Endothelial cell of umbilical vein (primary cell): ENCODE measurements around the gene FYN. TPM values are rescaled to one million over a fixed set of nuclear protein-coding genes. Genes with fewer than 3 reads are reported as not detected.

Source experiments
- BruUV-seq: library from RNA; stranded (reverse); fragments of 400-500 nt; replicated peaks from 2 replicates; lab custom pipeline; 2021; lab: Mats Ljungman, UMichigan
- CTCF ChIA-PET: fragments of 300-600, 350-600 bp; sonication (Branson Sonifier 250); formaldehyde crosslinking; loops from one replicate; lab custom pipeline; 2021; ENCODE audit warnings: antibody characterized with exemption, inconsistent platforms; lab: Charles Lee
- POLR2A ChIA-PET: fragments of 300-600, 350-600 bp; sonication (Branson Sonifier 250); formaldehyde crosslinking; loops from one replicate; lab custom pipeline; 2021; ENCODE audit warnings: antibody characterized with exemption, inconsistent platforms; lab: Charles Lee
- DNase-seq: peaks from one replicate; pipeline ENCODE4 v3.0.0-alpha.2; 2011; ENCODE audit warnings: low read depth, low spot score
- FAIRE-seq: peaks from 2 replicates; lab custom pipeline; 2011; peaks lifted over from hg19 to GRCh38; lab: Jason Lieb, UNC
- H2AFZ ChIP-seq: 2 replicates; pipeline ENCODE4 v1.6.0; 2012; ENCODE audit warnings: low read depth, low read length, control low read depth, inconsistent platforms
- H3K27ac ChIP-seq: 2 replicates; pipeline ENCODE4 v1.5.1; 2011; ENCODE audit warnings: low read depth, mild to moderate bottlenecking, control low read depth, low read length, moderate library complexity; ENCODE audit not compliant: insufficient read depth
- H3K27me3 ChIP-seq, 2 experiments: 2 replicates each; pipeline versions ENCODE4 v1.6.0 to v1.6.1; 2011; ENCODE audit warnings: low read length in 2 of 2, mixed read lengths in 1 of 2; ENCODE audit not compliant: control insufficient read depth in 2 of 2, insufficient read depth in 2 of 2
- H3K36me3 ChIP-seq, 2 experiments: 2 replicates in 1 of 2; 3 replicates in 1 of 2; pipeline ENCODE4 v1.5.1; 2011; ENCODE audit warnings: low read length in 2 of 2, mild to moderate bottlenecking in 1 of 2, moderate library complexity in 1 of 2; ENCODE audit not compliant: control insufficient read depth in 2 of 2, insufficient read depth in 2 of 2; ENCODE audit errors: extremely low read depth in 1 of 2
- H3K4me1 ChIP-seq: 3 replicates; pipeline ENCODE4 v1.5.1; 2011; ENCODE audit warnings: mild to moderate bottlenecking, low read length; ENCODE audit not compliant: control insufficient read depth, insufficient read depth; ENCODE audit errors: extremely low read depth
- H3K4me2 ChIP-seq: 2 replicates; pipeline ENCODE4 v1.6.1; 2011; ENCODE audit warnings: low read length, control low read depth, mixed read lengths; ENCODE audit not compliant: insufficient read depth
- H3K4me3 ChIP-seq, 3 experiments: fragments of 200-600 bp in 1 of 3; sonication (generic), shearing (Covaris generic) in 1 of 3; replicated peaks in 1 of 3; 2 replicates each; pipeline ENCODE4 v1.5.1; 2011 to 2016; ENCODE audit warnings: control low read depth in 3 of 3, low read length in 3 of 3, mild to moderate bottlenecking in 2 of 3, inconsistent platforms in 1 of 3, low read depth in 1 of 3, moderate library complexity in 1 of 3; ENCODE audit not compliant: insufficient read depth in 1 of 3
- H3K79me2 ChIP-seq: 2 replicates; pipeline ENCODE4 v1.6.0; 2012; ENCODE audit warnings: low read length, inconsistent platforms; ENCODE audit not compliant: control insufficient read depth, insufficient read depth
- H3K9ac ChIP-seq: replicated peaks from 2 replicates; pipeline ENCODE3; 2011; ENCODE audit warnings: low read length, control low read depth; ENCODE audit not compliant: insufficient read depth; ENCODE audit errors: extremely low read depth
- H3K9me1 ChIP-seq: replicated peaks from 3 replicates; pipeline ENCODE4 v1.6.0; 2011; ENCODE audit warnings: mild to moderate bottlenecking, low read length; ENCODE audit not compliant: control insufficient read depth, insufficient read depth; ENCODE audit errors: extremely low read depth
- H3K9me3 ChIP-seq: replicated peaks from 2 replicates; pipeline ENCODE4 v1.5.1; 2012; ENCODE audit warnings: low read length, inconsistent platforms; ENCODE audit not compliant: control insufficient read depth, insufficient read depth
- H4K20me1 ChIP-seq: replicated peaks from 2 replicates; pipeline ENCODE3; 2011; ENCODE audit warnings: mild to moderate bottlenecking, low read length; ENCODE audit not compliant: control insufficient read depth, insufficient read depth; ENCODE audit errors: extremely low read depth
- CTCF ChIP-seq, 2 donors: IDR thresholded peaks; 1 replicate in 1 of 2; 2 replicates in 1 of 2; pipeline ENCODE4 v1.5.1; 2011; ENCODE audit warnings: low read length in 2 of 2, mild to moderate bottlenecking in 2 of 2, moderate library complexity in 2 of 2, control low read depth in 1 of 2, inconsistent platforms in 1 of 2, low read depth in 1 of 2; ENCODE audit not compliant: insufficient read depth in 1 of 2; ENCODE audit errors: extremely low read depth in 1 of 2
- FOS ChIP-seq: IDR thresholded peaks from 2 replicates; pipeline ENCODE4 v1.6.1; 2011; ENCODE audit warnings: mild to moderate bottlenecking, low read length, moderate library complexity, borderline replicate concordance; ENCODE audit not compliant: insufficient read depth
- GATA2 ChIP-seq: IDR thresholded peaks from 2 replicates; pipeline ENCODE4 v1.7.0; 2011; ENCODE audit warnings: low read depth, mild to moderate bottlenecking, moderate library complexity, mixed read lengths, low read length; ENCODE audit not compliant: insufficient read length, insufficient read depth
- JUN ChIP-seq: IDR thresholded peaks from 2 replicates; pipeline ENCODE4 v1.6.1; 2011; ENCODE audit warnings: borderline replicate concordance, low read depth; ENCODE audit not compliant: insufficient read length, insufficient read depth
- MAX ChIP-seq: IDR thresholded peaks from 2 replicates; pipeline ENCODE4 v1.6.1; 2011; ENCODE audit not compliant: insufficient read depth, insufficient read length
- POLR2A ChIP-seq: IDR thresholded peaks from 2 replicates; pipeline ENCODE4 v1.6.1; 2012; ENCODE audit warnings: low read depth, mild to moderate bottlenecking, control low read depth, low read length
- POLR2AphosphoS5 ChIP-seq: IDR thresholded peaks from 2 replicates; pipeline ENCODE4 v1.6.1; 2012; ENCODE audit warnings: low read depth, mild to moderate bottlenecking, control low read depth, low read length, moderate library complexity; ENCODE audit not compliant: insufficient read depth
- dilution Hi-C: fragments of 300-500 bp; cut with MboI; formaldehyde crosslinking; loops from one replicate; pipeline ENCODE4 v1.15.0; 2019; ENCODE audit warnings: low sequenced_read_pairs; ENCODE audit not compliant: extremely low pct_ligation_motif_present
- intact Hi-C: fragments of 100-400 bp; cut with micrococcal nuclease; formaldehyde crosslinking; loops from one replicate; pipeline ENCODE4 v1.10.0; 2022
- polyA plus RNA-seq, 4 experiments: library from polyadenylated mRNA; depleted of rRNA in 3 of 4; stranded (reverse) in 3 of 4; unstranded in 1 of 4; fragments of >200 nt; gene quantifications; 2 replicates each; pipeline versions ENCODE4 v1.2.1 to v1.2.3, GENCODE V29; 2011 to 2012; ENCODE audit warnings: missing spikeins in 1 of 4
- total RNA-seq: library from RNA; stranded (reverse); gene quantifications from 2 replicates; pipeline ENCODE4 v1.2.3, GENCODE V29; 2021

Gene FYN
- total and polyA plus RNA-seq, 2 donors (not counting 3 experiments of a cell fraction or from before 2014, with no cell fraction given) = 69.0 to 143 TPM

- intact Hi-C loops = no loop called here
- CTCF ChIA-PET = no interaction called here
Observed at GRCh38 chr6:111739257-111739696, 134.0 kb downstream of the FYN start.

GRCh38 chr6:111738631-111739030, 134.6 kb downstream of the FYN start:
- H3K9me1 ChIP-seq = no peaks in the 10 kb centered on the region
- H3K36me3 ChIP-seq = peaks cover 0 to 2% of the 10 kb centered on the region in 2 experiments
- DNase-seq (no peak), FAIRE-seq (no peak)
- H3K4me3 ChIP-seq = no peak overlapping the region
- intact Hi-C loops = no loop called here
- peaks cover 2% of the 10 kb centered on the region for H3K79me2 ChIP-seq
- no peak for TF ChIP-seq GATA2
- no peak for TF ChIP-seq JUN
- no peak for TF ChIP-seq MAX
- no peak for TF ChIP-seq FOS
- no peak for TF ChIP-seq CTCF (IDR thresholded peaks at IDR 0.05; ENCODE audit: extremely low read depth in 1 of 2, insufficient read depth in 1 of 2, low read depth in 1 of 2, low read length in 2 of 2)
- TF ChIP-seq POLR2A = no peak
- no peaks in the 10 kb centered on the region for H3K9me3 ChIP-seq
- no TSS peak for BruUV-seq
- no peak overlapping the region for H3K9ac ChIP-seq
- H3K4me2 ChIP-seq = no peak overlapping the region
- dilution Hi-C loops = no loop called here
- H3K27me3 ChIP-seq = no peaks in the 10 kb centered on the region
- H4K20me1 ChIP-seq = no peaks in the 10 kb centered on the region
- H2AFZ ChIP-seq = no peak overlapping the region
- H3K27ac ChIP-seq = no peak overlapping the region
- H3K4me1 ChIP-seq = no peaks in the 10 kb centered on the region
- POLR2A ChIA-PET = no interaction called here
- CTCF ChIA-PET = no interaction called here

More at GRCh38 chr6:111739257-111739696, 134.0 kb downstream of the FYN start:
- H3K9ac ChIP-seq = no peak overlapping the region
- dilution Hi-C loops = no loop called here
- no peaks in the 10 kb centered on the region for H3K4me1 ChIP-seq
- no peaks in the 10 kb centered on the region for H3K9me3 ChIP-seq
- TF ChIP-seq GATA2 (no peak), JUN (no peak), MAX (no peak), POLR2AphosphoS5 (no peak), POLR2A (no peak)
- no peak overlapping the region for H3K4me2 ChIP-seq
- no peaks in the 10 kb centered on the region for H3K27me3 ChIP-seq
- H2AFZ ChIP-seq = no peak overlapping the region
- POLR2A ChIA-PET = no interaction called here
- peaks cover 0 to 2% of the 10 kb centered on the region in 2 experiments for H3K36me3 ChIP-seq
- H3K27ac ChIP-seq = no peak overlapping the region
- H4K20me1 ChIP-seq = no peaks in the 10 kb centered on the region
- H3K4me3 ChIP-seq = no peak overlapping the region
- no peaks in the 10 kb centered on the region for H3K9me1 ChIP-seq
- peaks cover 2% of the 10 kb centered on the region for H3K79me2 ChIP-seq
- DNase-seq = no peak
- no peak for FAIRE-seq
- BruUV-seq = no TSS peak
